22Rv1 (cell line): ENCODE results near the gene RAMACL.

Experiments
- CTCF ChIP-seq: fragments of 450-650 bp; IDR thresholded peaks from 2 replicates; pipeline ENCODE4 v1.5.1; 2017; ENCODE audit warnings: mild to moderate bottlenecking
- ZFX ChIP-seq: fragments of 450-650 bp; IDR thresholded peaks from 2 replicates; pipeline ENCODE4 v1.6.1; 2017; ENCODE audit warnings: antibody characterized with exemption, borderline replicate concordance

GRCh38 chr6:166579237-166579850 lies 7.1 kb downstream of the RAMACL start:
- TF ChIP-seq CTCF = no peak
- TF ChIP-seq ZFX = no peak
